ENCODE data around the gene ELOVL5.
"Not testable (repeated sequence)": the region's sequence is repeated elsewhere in the genome, so short reads cannot be mapped to it uniquely, and the experiment has no call there.

ELOVL5 gene

DNA sequence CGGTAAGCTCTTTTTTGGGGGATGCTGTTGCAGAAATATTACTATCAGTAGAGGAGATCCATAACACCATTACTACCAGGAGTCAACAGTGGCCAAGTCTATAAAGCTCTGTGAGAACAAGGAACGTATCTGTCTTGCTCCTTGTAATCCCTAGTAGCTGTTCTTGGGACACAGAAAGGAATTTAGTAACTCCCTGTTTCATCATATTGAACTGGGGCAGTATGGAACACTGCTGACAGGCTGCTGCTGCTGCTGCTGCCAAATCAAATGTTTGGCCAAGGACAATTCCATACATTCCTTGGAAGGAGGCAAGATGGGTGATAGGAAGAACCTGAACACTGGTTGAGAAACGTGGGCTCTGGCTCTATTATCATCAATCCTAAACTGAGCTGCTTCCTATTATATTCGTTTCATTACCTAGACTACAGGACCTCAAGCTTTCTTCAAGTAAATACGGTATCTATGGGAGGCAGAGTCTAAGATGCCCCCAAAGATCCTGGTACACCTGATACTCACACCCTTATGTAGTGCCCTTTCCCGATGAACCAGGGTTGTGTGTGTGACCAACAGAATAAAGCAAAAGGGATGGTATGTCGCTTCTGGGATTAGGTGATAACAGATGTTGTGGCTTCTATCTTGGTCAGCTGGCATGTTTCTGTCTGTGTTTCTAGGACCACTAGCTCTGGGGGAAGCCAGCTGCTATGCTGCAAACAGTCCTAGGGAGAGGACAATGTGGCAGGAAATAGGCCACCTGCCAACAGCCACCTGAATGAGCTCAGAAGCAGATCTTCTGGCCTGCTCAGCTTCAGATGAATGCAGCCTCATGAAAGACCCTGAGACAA lies 39.5 kb downstream of the ELOVL5 start:
- peaks cover 70% of the 10 kb centered on the region for H3K79me2 ChIP-seq (ENCODE audit: low read length)
- H3K9me3 ChIP-seq (replicated peaks; ENCODE audit: insufficient read depth, low read length) = no peaks in the 10 kb centered on the region
- TF ChIP-seq EZH2 (optimal IDR thresholded peaks at IDR 0.05; ENCODE audit: low read depth, low read length) = no peak
- TF ChIP-seq, protein P1, sequence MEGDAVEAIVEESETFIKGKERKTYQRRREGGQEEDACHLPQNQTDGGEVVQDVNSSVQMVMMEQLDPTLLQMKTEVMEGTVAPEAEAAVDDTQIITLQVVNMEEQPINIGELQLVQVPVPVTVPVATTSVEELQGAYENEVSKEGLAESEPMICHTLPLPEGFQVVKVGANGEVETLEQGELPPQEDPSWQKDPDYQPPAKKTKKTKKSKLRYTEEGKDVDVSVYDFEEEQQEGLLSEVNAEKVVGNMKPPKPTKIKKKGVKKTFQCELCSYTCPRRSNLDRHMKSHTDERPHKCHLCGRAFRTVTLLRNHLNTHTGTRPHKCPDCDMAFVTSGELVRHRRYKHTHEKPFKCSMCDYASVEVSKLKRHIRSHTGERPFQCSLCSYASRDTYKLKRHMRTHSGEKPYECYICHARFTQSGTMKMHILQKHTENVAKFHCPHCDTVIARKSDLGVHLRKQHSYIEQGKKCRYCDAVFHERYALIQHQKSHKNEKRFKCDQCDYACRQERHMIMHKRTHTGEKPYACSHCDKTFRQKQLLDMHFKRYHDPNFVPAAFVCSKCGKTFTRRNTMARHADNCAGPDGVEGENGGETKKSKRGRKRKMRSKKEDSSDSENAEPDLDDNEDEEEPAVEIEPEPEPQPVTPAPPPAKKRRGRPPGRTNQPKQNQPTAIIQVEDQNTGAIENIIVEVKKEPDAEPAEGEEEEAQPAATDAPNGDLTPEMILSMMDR (IDR thresholded peaks at IDR 0.05; ENCODE audit: low read length) = no peak
- TF ChIP-seq EZH2phosphoT487 (IDR thresholded peaks at IDR 0.05; ENCODE audit: low read length) = no peak
- H3K4me2 ChIP-seq (ENCODE audit: low read depth, low read length) = peak overlapping the region; percentile 82
- peaks cover 41% of the 10 kb centered on the region for H3F3A ChIP-seq (ENCODE audit: insufficient read depth, low read length)
- H3K4me3 ChIP-seq (ENCODE audit: low read length) = peak overlapping the region; percentile 22; the same call in 1 of the 2 replicates
- no peak overlapping the region for H2AFZ ChIP-seq (ENCODE audit: low read length)
- H4K20me1 ChIP-seq (ENCODE audit: insufficient read depth, low read length) = no peaks in the 10 kb centered on the region
- peaks cover 53% of the 10 kb centered on the region for H3K4me1 ChIP-seq (ENCODE audit: low read length)
- peak overlapping the region; percentile 82 for H3K27ac ChIP-seq (ENCODE audit: low read length)
- H3K9me2 ChIP-seq (replicated peaks; ENCODE audit: insufficient read depth, low read length) = no peaks in the 10 kb centered on the region
- peak overlapping the region; percentile 24; the same call in 1 of the 2 replicates for H3K9ac ChIP-seq (ENCODE audit: low read length)
- H3K27me3 ChIP-seq (replicated peaks; ENCODE audit: insufficient read depth, low read length) = no peaks in the 10 kb centered on the region
- H3K36me3 ChIP-seq (replicated peaks; ENCODE audit: insufficient read depth, low read length) = no peaks in the 10 kb centered on the region
- DNase-seq = peak; percentile 90

- TF ChIP-seq EZH2 (optimal IDR thresholded peaks at IDR 0.05; ENCODE audit: low read depth, low read length) (no peak), EZH2phosphoT487 (IDR thresholded peaks at IDR 0.05; ENCODE audit: low read length) (no peak)
- TF ChIP-seq, protein P1 (IDR thresholded peaks at IDR 0.05; ENCODE audit: low read length) = no peak
- Histone ChIP-seq H3K9me2 (replicated peaks; ENCODE audit: insufficient read depth, low read length) (no peaks in the 10 kb centered on the region), H4K20me1 (ENCODE audit: insufficient read depth, low read length) (no peaks in the 10 kb centered on the region), H3F3A (ENCODE audit: insufficient read depth, low read length) (peaks cover 46% of the 10 kb centered on the region), H3K4me2 (ENCODE audit: low read depth, low read length) (peak overlapping the region; percentile 26), H3K9ac (ENCODE audit: low read length) (no peak overlapping the region), H3K27ac (ENCODE audit: low read length) (peak overlapping the region; percentile 39; the same call in 1 of the 2 replicates), H3K4me3 (ENCODE audit: low read length) (no peak overlapping the region), H3K9me3 (replicated peaks; ENCODE audit: insufficient read depth, low read length) (no peaks in the 10 kb centered on the region), H3K4me1 (ENCODE audit: low read length) (peaks cover 65% of the 10 kb centered on the region), H3K27me3 (replicated peaks; ENCODE audit: insufficient read depth, low read length) (no peaks in the 10 kb centered on the region), H2AFZ (ENCODE audit: low read length) (no peak overlapping the region), H3K79me2 (ENCODE audit: low read length) (peaks cover 63% of the 10 kb centered on the region), H3K36me3 (replicated peaks; ENCODE audit: insufficient read depth, low read length) (no peaks in the 10 kb centered on the region)
- DNase-seq = peak; percentile 46
Observed at GRCh38 chr6:53306819-53307347, 41.9 kb downstream of the ELOVL5 start.

DNA sequence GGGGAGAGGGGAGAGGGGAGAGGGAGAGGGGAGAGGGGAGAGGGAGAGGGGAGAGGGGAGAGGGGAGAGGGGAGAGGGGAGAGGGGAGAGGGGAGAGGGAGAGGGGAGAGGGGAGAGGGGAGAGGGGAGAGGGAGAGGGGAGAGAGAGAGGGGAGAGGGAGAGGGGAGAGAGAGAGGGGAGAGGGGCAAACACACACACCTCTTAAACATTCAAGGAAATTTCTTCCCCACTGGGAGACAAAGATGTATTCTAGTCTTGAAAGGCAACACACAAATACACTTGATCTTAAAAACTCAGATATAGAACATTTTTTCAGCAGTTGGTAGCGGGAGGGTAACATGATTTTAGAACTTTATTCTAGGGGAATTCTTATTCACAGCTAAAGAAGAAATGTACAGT lies 42.5 kb downstream of the ELOVL5 start:
- H3K4me3 ChIP-seq (ENCODE audit: low read length); DNase-seq; H3K36me3 ChIP-seq (replicated peaks; ENCODE audit: insufficient read depth, low read length); H3K9me3 ChIP-seq (replicated peaks; ENCODE audit: insufficient read depth, low read length); H4K20me1 ChIP-seq (ENCODE audit: insufficient read depth, low read length); H3K9me2 ChIP-seq (replicated peaks; ENCODE audit: insufficient read depth, low read length); H2AFZ ChIP-seq (ENCODE audit: low read length); H3K9ac ChIP-seq (ENCODE audit: low read length); H3K27me3 ChIP-seq (replicated peaks; ENCODE audit: insufficient read depth, low read length): not testable (repeated sequence)
- Histone ChIP-seq H3F3A (ENCODE audit: insufficient read depth, low read length) (peaks cover 42% of the 10 kb centered on the region), H3K27ac (ENCODE audit: low read length) (peak overlapping the region; percentile 39; the same call in 1 of the 2 replicates), H3K4me2 (ENCODE audit: low read depth, low read length) (peak overlapping the region; percentile 26; the same call in 1 of the 2 replicates), H3K4me1 (ENCODE audit: low read length) (peaks cover 60% of the 10 kb centered on the region), H3K79me2 (ENCODE audit: low read length) (peaks cover 63% of the 10 kb centered on the region)

DNA sequence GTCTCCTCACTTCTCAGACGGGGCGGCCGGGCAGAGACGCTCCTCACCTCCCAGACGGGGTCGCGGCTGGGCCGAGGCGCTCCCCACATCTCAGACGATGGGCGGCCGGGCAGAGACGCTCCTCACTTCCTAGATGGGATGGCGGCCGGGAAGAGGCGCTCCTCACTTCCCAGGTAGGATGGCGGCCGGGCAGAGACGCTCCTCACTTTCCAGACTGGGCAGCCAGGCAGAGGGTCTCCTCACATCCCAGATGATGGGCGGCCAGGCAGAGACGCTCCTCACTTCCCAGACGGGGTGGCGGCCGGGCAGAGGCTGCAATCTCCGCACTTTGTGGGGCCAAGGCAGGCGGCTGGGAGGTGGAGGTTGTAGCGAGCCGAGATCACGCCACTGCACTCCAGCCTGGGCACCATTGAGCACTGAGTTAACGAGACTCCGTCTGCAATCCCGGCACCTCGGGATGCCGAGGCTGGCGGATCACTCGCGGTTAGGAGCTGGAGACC lies 43.2 kb downstream of the ELOVL5 start:
- peaks cover 63% of the 10 kb centered on the region for H3K79me2 ChIP-seq (ENCODE audit: low read length)

DNA sequence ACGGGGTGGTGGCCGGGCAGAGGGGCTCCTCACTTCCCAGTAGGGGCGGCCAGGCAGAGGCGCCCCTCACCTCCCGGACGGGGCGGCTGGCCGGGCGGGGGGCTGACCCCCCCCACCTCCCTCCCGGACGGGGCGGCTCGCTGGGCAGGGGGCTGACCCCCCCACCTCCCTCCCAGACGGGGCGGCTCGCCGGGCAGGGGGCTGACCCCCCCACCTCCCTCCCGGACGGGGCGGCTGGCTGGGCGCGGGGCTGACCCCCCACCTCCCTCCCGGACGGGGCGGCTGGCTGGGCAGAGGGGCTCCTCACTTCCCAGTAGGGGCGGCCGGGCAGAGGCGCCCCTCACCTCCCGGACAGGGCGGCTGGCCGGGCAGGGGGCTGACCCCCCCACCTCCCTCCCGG lies 43.8 kb downstream of the ELOVL5 start:
- H3K9me3 ChIP-seq (replicated peaks; ENCODE audit: insufficient read depth, low read length); H3K27me3 ChIP-seq (replicated peaks; ENCODE audit: insufficient read depth, low read length); H3K9me2 ChIP-seq (replicated peaks; ENCODE audit: insufficient read depth, low read length); H3K9ac ChIP-seq (ENCODE audit: low read length); H3K36me3 ChIP-seq (replicated peaks; ENCODE audit: insufficient read depth, low read length); H2AFZ ChIP-seq (ENCODE audit: low read length); H3K4me2 ChIP-seq (ENCODE audit: low read depth, low read length); H3K4me3 ChIP-seq (ENCODE audit: low read length); DNase-seq; H4K20me1 ChIP-seq (ENCODE audit: insufficient read depth, low read length); H3K27ac ChIP-seq (ENCODE audit: low read length): not testable (repeated sequence)
- peaks cover 67% of the 10 kb centered on the region for H3K79me2 ChIP-seq (ENCODE audit: low read length)
- H3F3A ChIP-seq (ENCODE audit: insufficient read depth, low read length) = peaks cover 30% of the 10 kb centered on the region
- peaks cover 48% of the 10 kb centered on the region for H3K4me1 ChIP-seq (ENCODE audit: low read length)

More for the DNA sequence above, 43.2 kb downstream of the ELOVL5 start:
- not testable (repeated sequence) for H3K9ac ChIP-seq (ENCODE audit: low read length); H3K36me3 ChIP-seq (replicated peaks; ENCODE audit: insufficient read depth, low read length); H3K9me2 ChIP-seq (replicated peaks; ENCODE audit: insufficient read depth, low read length); H3K4me2 ChIP-seq (ENCODE audit: low read depth, low read length); H2AFZ ChIP-seq (ENCODE audit: low read length); H3K4me3 ChIP-seq (ENCODE audit: low read length); H4K20me1 ChIP-seq (ENCODE audit: insufficient read depth, low read length); H3K27ac ChIP-seq (ENCODE audit: low read length); H3K27me3 ChIP-seq (replicated peaks; ENCODE audit: insufficient read depth, low read length); H3K9me3 ChIP-seq (replicated peaks; ENCODE audit: insufficient read depth, low read length); DNase-seq
- peaks cover 54% of the 10 kb centered on the region for H3K4me1 ChIP-seq (ENCODE audit: low read length)
- peaks cover 36% of the 10 kb centered on the region for H3F3A ChIP-seq (ENCODE audit: insufficient read depth, low read length)

Measured in MM.1S (cell line).